ENCODE results near the gene RPS24. TPM values are rescaled to one million over a fixed set of nuclear protein-coding genes. Genes with fewer than 3 reads are reported as not detected.

The RPS24 gene
- total RNA-seq, 1 donor from 2014 or later: 1,050 TPM

GRCh38 chr10:78082636-78083035, 49.0 kb downstream of the RPS24 start:
- DNase-seq (ENCODE audit: low spot score): no peak

Other genes starting within 250 kb of the RPS24 start
- 30.6 TPM for gene DLG5, start 107.1 kb upstream of the RPS24 start, total RNA-seq
- gene POLR3A, start 4.3 kb upstream of the RPS24 start, total RNA-seq: 12.0 TPM

All from mesenteric fat pad (tissue), 1 donor.